ENCODE data around the gene FYB1.
A peak's percentile ranks its signal among the peaks of the same experiment; 100 is the strongest.

Gene FYB1

GRCh38 chr5:39158786-39159185, 60.6 kb downstream of the FYB1 start:
- DNase-seq (ENCODE audit: low read depth) = no peak

GRCh38 chr5:39158127-39158593, 61.2 kb downstream of the FYB1 start:
- DNase-seq (ENCODE audit: low read depth) = no peak

GRCh38 chr5:39157701-39158100, 61.7 kb downstream of the FYB1 start:
- DNase-seq (ENCODE audit: low read depth) = no peak

- no peak for DNase-seq (ENCODE audit: low read depth)
Observed at GRCh38 chr5:39156082-39156481, 63.3 kb downstream of the FYB1 start.

GRCh38 chr5:39151745-39152144, 67.6 kb downstream of the FYB1 start:
- DNase-seq (ENCODE audit: low read depth) = no peak

GRCh38 chr5:39149966-39150365, 69.4 kb downstream of the FYB1 start:
- no peak for DNase-seq (ENCODE audit: low read depth)

GRCh38 chr5:39148983-39149534, 70.3 kb downstream of the FYB1 start:
- DNase-seq (ENCODE audit: low read depth) = no peak

GRCh38 chr5:39146831-39147540, 72.4 kb downstream of the FYB1 start:
- DNase-seq (ENCODE audit: low read depth) = no peak

GRCh38 chr5:39143151-39143860, 76.1 kb downstream of the FYB1 start:
- no peak for DNase-seq (ENCODE audit: low read depth)

- no peak for DNase-seq (ENCODE audit: low read depth)
Observed at GRCh38 chr5:39140558-39141168, 78.7 kb downstream of the FYB1 start.

- peak; percentile 56 for DNase-seq (ENCODE audit: low read depth)
Observed at GRCh38 chr5:39138892-39139291, 80.5 kb downstream of the FYB1 start.

GRCh38 chr5:39137819-39138451, 81.4 kb downstream of the FYB1 start:
- no peak for DNase-seq (ENCODE audit: low read depth)

- no peak for DNase-seq (ENCODE audit: low read depth)
Observed at GRCh38 chr5:39137391-39137790, 82.0 kb downstream of the FYB1 start.

GRCh38 chr5:39132792-39133191, 86.6 kb downstream of the FYB1 start:
- no peak for DNase-seq (ENCODE audit: low read depth)

GRCh38 chr5:39132128-39132447, 87.3 kb downstream of the FYB1 start:
- DNase-seq (ENCODE audit: low read depth) = no peak

GRCh38 chr5:39131210-39132127, 87.9 kb downstream of the FYB1 start:
- no peak for DNase-seq (ENCODE audit: low read depth)

- no peak for DNase-seq (ENCODE audit: low read depth)
Observed at GRCh38 chr5:39130716-39131115, 88.6 kb downstream of the FYB1 start.

- DNase-seq (ENCODE audit: low read depth) = no peak
Observed at GRCh38 chr5:39121922-39122321, 97.4 kb downstream of the FYB1 start.

- DNase-seq (ENCODE audit: low read depth) = no peak
Observed at GRCh38 chr5:39121315-39121714, 98.0 kb downstream of the FYB1 start.

GRCh38 chr5:39120052-39120420, 99.3 kb downstream of the FYB1 start:
- no peak for DNase-seq (ENCODE audit: low read depth)

GRCh38 chr5:39119404-39120051, 99.8 kb downstream of the FYB1 start:
- no peak for DNase-seq (ENCODE audit: low read depth)
